NB4 (cell line): ENCODE results near the gene C9.

Source experiments
- DNase-seq: peaks from one replicate; pipeline ENCODE4 v3.0.0; 2010; ENCODE audit warnings: low read depth
- H3K4me3 ChIP-seq: one replicate; pipeline ENCODE4 v1.5.1; 2011; ENCODE audit warnings: mild to moderate bottlenecking, low read depth, low read length, moderate library complexity
- MAX ChIP-seq: IDR thresholded peaks from 2 replicates; pipeline ENCODE4 v1.6.1; 2011; ENCODE audit warnings: low read depth, low read length
- MYC ChIP-seq: IDR thresholded peaks from 2 replicates; pipeline ENCODE4 v1.6.1; 2011; ENCODE audit warnings: low read depth, low read length
- POLR2A ChIP-seq: IDR thresholded peaks from 2 replicates; pipeline ENCODE4 v1.6.1; 2011; ENCODE audit warnings: mild to moderate bottlenecking; ENCODE audit not compliant: insufficient read length; ENCODE audit errors: extremely low read depth
- TF ChIP-seq, protein P1 (sequence below): IDR thresholded peaks from one replicate; pipeline ENCODE4 v1.5.1; 2012; ENCODE audit warnings: low read depth, low read length

C9 gene

DNA sequence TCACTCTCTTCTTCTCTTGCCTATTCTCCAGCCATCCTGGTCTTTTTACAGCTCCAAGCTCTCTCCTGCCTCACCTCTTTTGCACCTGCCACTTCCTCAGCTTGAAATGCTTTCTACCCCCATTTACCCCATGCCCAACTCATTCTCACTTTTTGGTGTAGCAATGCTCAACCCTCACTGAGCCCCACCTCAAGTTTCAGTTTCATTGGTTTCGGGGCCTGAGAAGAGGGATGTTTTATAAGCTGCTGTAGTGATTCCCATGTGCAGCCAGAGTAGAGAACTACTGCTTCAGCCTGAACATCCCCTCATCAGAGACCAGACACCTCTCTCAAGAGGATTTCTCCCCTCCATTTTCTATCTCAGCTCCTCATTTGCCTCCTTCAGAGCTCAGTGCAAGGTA is 99.8 kb downstream of the C9 start:
- no peak for TF ChIP-seq POLR2A
- no peak for TF ChIP-seq MYC
- TF ChIP-seq, protein P1, sequence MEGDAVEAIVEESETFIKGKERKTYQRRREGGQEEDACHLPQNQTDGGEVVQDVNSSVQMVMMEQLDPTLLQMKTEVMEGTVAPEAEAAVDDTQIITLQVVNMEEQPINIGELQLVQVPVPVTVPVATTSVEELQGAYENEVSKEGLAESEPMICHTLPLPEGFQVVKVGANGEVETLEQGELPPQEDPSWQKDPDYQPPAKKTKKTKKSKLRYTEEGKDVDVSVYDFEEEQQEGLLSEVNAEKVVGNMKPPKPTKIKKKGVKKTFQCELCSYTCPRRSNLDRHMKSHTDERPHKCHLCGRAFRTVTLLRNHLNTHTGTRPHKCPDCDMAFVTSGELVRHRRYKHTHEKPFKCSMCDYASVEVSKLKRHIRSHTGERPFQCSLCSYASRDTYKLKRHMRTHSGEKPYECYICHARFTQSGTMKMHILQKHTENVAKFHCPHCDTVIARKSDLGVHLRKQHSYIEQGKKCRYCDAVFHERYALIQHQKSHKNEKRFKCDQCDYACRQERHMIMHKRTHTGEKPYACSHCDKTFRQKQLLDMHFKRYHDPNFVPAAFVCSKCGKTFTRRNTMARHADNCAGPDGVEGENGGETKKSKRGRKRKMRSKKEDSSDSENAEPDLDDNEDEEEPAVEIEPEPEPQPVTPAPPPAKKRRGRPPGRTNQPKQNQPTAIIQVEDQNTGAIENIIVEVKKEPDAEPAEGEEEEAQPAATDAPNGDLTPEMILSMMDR: no peak
- TF ChIP-seq MAX: no peak
- no peak overlapping the region for H3K4me3 ChIP-seq
- no peak for DNase-seq

GRCh38 chr5:39262981-39263380 is 101.3 kb downstream of the C9 start:
- no peak for DNase-seq
- H3K4me3 ChIP-seq: no peak overlapping the region
- TF ChIP-seq, protein P1: no peak
- TF ChIP-seq POLR2A (no peak), MYC (no peak), MAX (no peak)

DNA sequence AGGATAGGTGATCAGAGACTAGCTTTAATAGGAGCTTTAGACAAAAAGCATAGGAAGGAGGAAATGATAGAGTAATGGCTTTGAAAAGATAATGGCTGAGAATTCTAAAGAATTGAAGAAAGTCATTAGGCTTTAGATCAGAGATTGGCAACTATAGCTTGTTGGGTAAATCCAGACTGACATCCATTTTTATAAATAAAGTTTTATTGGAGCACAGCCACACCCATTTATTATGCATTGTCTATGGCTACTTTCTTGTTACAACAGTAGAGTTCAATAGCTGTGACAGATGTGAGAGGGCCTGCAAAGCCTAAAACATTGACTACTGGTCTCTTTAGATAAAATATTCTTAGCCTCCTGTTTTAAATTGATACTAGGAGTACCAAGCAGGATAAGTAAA is 104.2 kb downstream of the C9 start:
- no peak overlapping the region for H3K4me3 ChIP-seq
- TF ChIP-seq POLR2A: no peak
- TF ChIP-seq, protein P1: no peak
- DNase-seq: no peak

- TF ChIP-seq POLR2A (no peak), MYC (no peak), MAX (no peak)
- TF ChIP-seq, protein P1: no peak
- H3K4me3 ChIP-seq: no peak overlapping the region
- DNase-seq: no peak
These were observed 106.7 kb downstream of the C9 start for GRCh38 chr5:39257554-39257953.

- peak overlapping the region; percentile 16 for H3K4me3 ChIP-seq
- no peak for TF ChIP-seq MAX
- TF ChIP-seq POLR2A: no peak
- TF ChIP-seq MYC: no peak
- TF ChIP-seq, protein P1: no peak
- DNase-seq: peak; percentile 64
These were observed 107.6 kb downstream of the C9 start for GRCh38 chr5:39256477-39257235.

DNA sequence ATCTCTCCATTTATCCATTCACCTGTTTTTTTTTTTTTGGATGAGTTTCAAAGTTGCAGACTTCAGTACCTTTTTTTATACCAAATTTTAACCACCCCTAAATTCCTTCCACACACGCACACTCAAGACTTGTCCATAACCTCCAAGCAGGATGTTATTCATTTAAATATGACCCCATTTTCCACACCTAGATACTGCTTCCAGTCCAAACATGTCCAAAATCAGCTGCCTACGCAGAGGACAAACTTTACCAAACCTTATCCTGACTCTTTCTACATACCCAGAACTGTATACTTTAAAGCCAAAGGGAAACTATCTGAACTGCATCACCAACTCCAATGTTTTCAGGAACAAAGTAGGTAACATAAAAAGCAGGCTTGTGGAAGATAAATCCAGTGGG is 108.9 kb downstream of the C9 start:
- TF ChIP-seq MAX: no peak
- TF ChIP-seq, protein P1: no peak
- no peak overlapping the region for H3K4me3 ChIP-seq
- DNase-seq: no peak
